SU-DHL-6 (cell line): Measurements from ENCODE around the gene LRTM1.

ENCODE experiments used
- CTCF ChIP-seq: fragments of 200-600 bp; sonication (generic); IDR thresholded peaks from one replicate; pipeline ENCODE4 v1.5.1; 2017; ENCODE audit warnings: antibody characterized with exemption, mild to moderate bottlenecking, low read length, moderate library complexity; ENCODE audit not compliant: insufficient read depth, poor library complexity, severe bottlenecking
- EZH2phosphoT487 ChIP-seq: fragments of 200-600 bp; sonication (generic), shearing (Covaris generic); conservative IDR thresholded peaks from 2 replicates; pipeline ENCODE4 v1.6.1; 2018; ENCODE audit warnings: mild to moderate bottlenecking, antibody characterized with exemption, low read length, moderate library complexity, mixed read lengths

GRCh38 chr3:54931182-54931581 is 3.3 kb upstream of the LRTM1 start:
- no peak for TF ChIP-seq CTCF
- no peak for TF ChIP-seq EZH2phosphoT487
